Measurements from ENCODE around the gene CDCA4.
A peak's percentile ranks its signal among the peaks of the same experiment; 100 is the strongest.

CDCA4 gene

DNA sequence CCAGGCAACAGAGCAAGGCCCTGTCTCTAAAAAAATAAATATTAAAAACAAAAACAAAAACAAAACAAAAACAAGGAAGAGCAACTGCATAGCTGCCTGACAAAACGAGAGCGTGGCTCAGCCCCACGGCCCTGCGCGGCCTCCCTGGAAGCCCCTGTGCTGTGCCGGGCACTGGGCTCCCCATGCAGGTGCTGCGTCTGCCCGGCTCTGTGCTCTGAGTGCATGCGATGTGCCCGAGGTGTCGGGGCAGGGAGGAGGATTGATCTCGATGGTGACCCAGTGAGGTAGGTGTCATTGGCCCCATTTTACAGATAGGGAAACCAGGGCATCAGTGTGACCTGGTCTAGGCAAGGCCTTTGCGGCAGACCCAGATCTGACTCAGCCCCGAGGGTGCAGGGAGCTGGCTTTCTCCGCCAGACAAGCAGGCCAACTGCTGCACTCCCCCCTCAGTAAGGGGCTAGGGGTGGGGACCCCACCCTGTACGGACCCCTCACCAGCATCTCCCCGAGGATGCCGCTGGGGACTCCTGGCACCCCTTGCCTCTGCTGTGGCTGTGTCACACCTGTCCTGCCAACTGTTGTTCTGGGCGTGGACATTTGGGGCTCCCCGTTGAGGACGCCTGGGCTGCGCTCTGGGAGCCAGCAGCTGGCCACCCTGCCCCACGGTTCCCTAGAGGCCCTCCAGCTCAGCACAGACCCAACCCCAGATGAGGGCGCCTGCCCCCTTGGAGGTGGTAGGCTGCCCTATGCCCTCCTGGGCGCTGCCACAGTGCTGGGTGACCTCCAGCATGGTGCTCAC, 29.1 kb upstream of the CDCA4 start:
- Histone ChIP-seq H3K27me3 (replicated peaks; ENCODE audit: control insufficient read depth, insufficient read depth, low read length) (no peaks in the 10 kb centered on the region), H3K36me3 (ENCODE audit: control insufficient read depth, insufficient read depth, low read length) (peaks cover 44% of the 10 kb centered on the region), H3K4me3 (replicated peaks; ENCODE audit: low read depth, low read length) (no peak overlapping the region)
- TF ChIP-seq, protein P1, sequence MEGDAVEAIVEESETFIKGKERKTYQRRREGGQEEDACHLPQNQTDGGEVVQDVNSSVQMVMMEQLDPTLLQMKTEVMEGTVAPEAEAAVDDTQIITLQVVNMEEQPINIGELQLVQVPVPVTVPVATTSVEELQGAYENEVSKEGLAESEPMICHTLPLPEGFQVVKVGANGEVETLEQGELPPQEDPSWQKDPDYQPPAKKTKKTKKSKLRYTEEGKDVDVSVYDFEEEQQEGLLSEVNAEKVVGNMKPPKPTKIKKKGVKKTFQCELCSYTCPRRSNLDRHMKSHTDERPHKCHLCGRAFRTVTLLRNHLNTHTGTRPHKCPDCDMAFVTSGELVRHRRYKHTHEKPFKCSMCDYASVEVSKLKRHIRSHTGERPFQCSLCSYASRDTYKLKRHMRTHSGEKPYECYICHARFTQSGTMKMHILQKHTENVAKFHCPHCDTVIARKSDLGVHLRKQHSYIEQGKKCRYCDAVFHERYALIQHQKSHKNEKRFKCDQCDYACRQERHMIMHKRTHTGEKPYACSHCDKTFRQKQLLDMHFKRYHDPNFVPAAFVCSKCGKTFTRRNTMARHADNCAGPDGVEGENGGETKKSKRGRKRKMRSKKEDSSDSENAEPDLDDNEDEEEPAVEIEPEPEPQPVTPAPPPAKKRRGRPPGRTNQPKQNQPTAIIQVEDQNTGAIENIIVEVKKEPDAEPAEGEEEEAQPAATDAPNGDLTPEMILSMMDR (IDR thresholded peaks at IDR 0.05; ENCODE audit: insufficient read depth, low read length, poor library complexity, severe bottlenecking), result no peak
- no peak for DNase-seq (ENCODE audit: extremely low read depth, insufficient read length)

- Histone ChIP-seq H3K36me3 (ENCODE audit: control insufficient read depth, insufficient read depth, low read length) (peaks cover 31% of the 10 kb centered on the region), H3K27me3 (replicated peaks; ENCODE audit: control insufficient read depth, insufficient read depth, low read length) (no peaks in the 10 kb centered on the region), H3K4me3 (replicated peaks; ENCODE audit: low read depth, low read length) (no peak overlapping the region)
- TF ChIP-seq, protein P1 (IDR thresholded peaks at IDR 0.05; ENCODE audit: insufficient read depth, low read length, poor library complexity, severe bottlenecking), result no peak
- DNase-seq (ENCODE audit: extremely low read depth, insufficient read length), result no peak
These were observed 26.6 kb upstream of the CDCA4 start for GRCh38 chr14:105047283-105048016.

DNA sequence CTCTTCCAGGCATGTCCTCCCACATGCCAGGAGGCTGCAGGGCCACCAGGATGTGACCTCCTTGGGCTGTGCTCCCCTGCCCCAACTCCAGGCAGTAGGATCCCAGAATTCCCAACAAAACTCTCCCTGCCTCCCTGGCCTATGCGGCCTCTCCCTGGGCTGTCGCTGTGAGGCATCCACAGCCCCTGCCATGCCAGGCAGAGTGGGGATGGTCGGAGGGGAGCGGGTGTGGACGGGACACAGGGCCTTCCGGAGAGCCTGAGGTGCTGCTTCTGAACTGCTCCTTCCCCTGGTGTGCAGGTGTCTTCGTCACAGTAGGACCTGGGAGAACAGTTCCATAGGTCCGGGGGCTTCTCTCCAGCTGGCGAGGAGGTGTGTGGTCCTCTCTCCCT, 26.0 kb upstream of the CDCA4 start:
- DNase-seq (ENCODE audit: extremely low read depth, insufficient read length), result no peak
- Histone ChIP-seq H3K4me3 (replicated peaks; ENCODE audit: low read depth, low read length) (no peak overlapping the region), H3K27me3 (replicated peaks; ENCODE audit: control insufficient read depth, insufficient read depth, low read length) (no peaks in the 10 kb centered on the region), H3K36me3 (ENCODE audit: control insufficient read depth, insufficient read depth, low read length) (peaks cover 30% of the 10 kb centered on the region)
- TF ChIP-seq, protein P1 (IDR thresholded peaks at IDR 0.05; ENCODE audit: insufficient read depth, low read length, poor library complexity, severe bottlenecking), result no peak

GRCh38 chr14:105045710-105046326, 24.9 kb upstream of the CDCA4 start:
- H3K4me3 ChIP-seq (replicated peaks; ENCODE audit: low read depth, low read length), result no peak overlapping the region

GRCh38 chr14:105043641-105044040, 22.8 kb upstream of the CDCA4 start:
- H3K36me3 ChIP-seq (ENCODE audit: control insufficient read depth, insufficient read depth, low read length), result peaks cover 4% of the 10 kb centered on the region
- DNase-seq (ENCODE audit: extremely low read depth, insufficient read length), result no peak
- TF ChIP-seq, protein P1 (IDR thresholded peaks at IDR 0.05; ENCODE audit: insufficient read depth, low read length, poor library complexity, severe bottlenecking), result no peak
- no peaks in the 10 kb centered on the region for H3K27me3 ChIP-seq (replicated peaks; ENCODE audit: control insufficient read depth, insufficient read depth, low read length)
- no peak overlapping the region for H3K4me3 ChIP-seq (replicated peaks; ENCODE audit: low read depth, low read length)

More at GRCh38 chr14:105045710-105046326, 24.9 kb upstream of the CDCA4 start:
- TF ChIP-seq, protein P1 (IDR thresholded peaks at IDR 0.05; ENCODE audit: insufficient read depth, low read length, poor library complexity, severe bottlenecking), result peak; percentile 98
- peak; percentile 87 for DNase-seq (ENCODE audit: extremely low read depth, insufficient read length)
- Histone ChIP-seq H3K27me3 (replicated peaks; ENCODE audit: control insufficient read depth, insufficient read depth, low read length) (no peaks in the 10 kb centered on the region), H3K36me3 (ENCODE audit: control insufficient read depth, insufficient read depth, low read length) (peaks cover 19% of the 10 kb centered on the region)

All from GM06990 (cell line).